GM19240 (cell line): Measurements from ENCODE around the gene MOCS3.
"Not testable (repeated sequence)": the region's sequence is repeated elsewhere in the genome, so short reads cannot be mapped to it uniquely, and the experiment has no call there.

ENCODE experiments used
- DNase-seq: peaks from one replicate; pipeline ENCODE4 v3.0.0; 2011; ENCODE audit warnings: low spot score; ENCODE audit not compliant: insufficient read length

MOCS3 gene

DNA sequence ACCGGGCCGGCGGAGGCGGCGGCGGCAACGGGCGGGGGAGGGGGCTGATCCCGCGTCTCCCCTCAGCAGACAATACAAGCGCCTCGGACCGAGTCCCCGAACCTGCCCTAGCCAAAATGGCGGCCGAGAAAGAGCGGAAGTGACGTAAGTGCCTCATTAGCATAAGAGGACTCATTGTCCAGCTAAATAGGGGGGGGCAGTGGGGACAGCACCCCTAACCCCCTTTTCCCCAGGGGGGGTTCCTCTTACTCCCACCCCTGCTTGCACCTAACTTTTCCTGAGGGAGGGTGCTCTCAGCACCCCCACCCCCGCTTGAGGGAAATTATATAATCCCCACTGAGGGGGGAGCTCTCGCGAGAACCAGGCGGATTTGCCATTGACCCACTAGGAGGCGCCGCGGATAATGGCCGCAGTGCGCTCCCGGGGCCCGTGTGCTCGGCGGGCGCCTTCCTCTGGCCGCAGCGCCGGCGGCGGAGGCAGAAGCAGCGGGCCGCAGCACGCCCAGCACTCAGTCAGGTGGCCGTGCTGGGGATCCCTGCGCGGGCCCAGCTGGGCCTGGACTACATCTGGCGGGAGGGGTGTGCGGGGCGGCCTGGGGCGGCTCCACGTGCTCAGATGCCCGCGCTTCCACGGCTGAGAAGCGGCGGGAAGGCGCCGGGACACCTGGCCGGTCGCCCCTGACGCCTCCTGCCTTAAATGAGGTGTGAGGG, 27.2 kb upstream of the MOCS3 start, which contains the start of gene ADNP:
ADNP (minus strand) TSS at position 132 of the 710 bp plus-strand sequence. CDS start 27,441 bp downstream, outside the sequence.
- DNase-seq = peak; percentile 50

DNA sequence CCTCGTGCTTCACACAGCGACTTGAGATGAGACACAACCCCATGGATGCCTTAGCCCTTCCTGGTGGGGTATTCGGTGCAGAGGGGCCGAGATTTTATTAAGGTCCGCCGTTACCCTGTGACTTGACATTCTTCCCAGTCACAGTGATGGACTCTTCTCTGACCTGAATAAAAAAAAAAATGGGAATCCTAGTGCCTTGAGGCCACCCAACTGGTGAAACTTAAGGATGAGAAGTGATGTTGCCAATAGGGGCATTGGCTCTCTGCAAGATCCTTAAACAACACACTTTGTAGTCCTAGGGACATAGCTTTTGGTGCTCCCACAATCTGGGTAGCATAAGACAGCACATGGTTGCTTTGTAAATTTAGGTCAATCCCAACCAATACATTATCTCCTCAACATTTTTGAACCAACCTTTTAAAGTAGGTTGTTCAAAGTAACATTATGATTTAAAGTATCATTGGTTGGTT, 26.6 kb upstream of the MOCS3 start:
- DNase-seq = no peak

DNA sequence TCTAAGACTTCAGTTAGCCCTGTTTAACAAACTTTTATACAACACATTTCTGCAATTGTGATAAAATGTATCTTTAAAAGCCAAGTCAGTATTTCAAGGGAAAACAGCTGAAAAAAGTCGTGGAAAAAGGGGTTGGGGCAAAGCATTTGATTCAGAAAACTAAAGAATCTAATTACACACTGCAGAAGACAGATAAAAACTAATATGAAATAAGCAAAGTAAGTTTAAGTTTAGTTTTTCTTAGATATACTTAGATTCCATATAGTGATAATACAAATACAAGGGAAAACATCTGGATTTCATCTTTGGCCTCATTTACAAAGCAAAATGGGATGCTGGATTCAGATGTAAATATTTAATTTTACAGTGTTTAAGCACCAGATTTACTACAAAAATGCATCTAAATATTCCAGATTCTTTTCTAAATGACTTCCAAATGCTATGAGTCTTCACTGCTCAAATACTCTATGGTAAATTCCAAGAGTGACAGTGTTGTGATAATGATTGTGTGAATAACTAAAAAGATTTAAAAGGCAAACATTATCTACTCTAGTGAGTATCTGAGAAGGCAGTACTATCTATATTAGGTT, 25.8 kb upstream of the MOCS3 start:
- no peak for DNase-seq

DNA sequence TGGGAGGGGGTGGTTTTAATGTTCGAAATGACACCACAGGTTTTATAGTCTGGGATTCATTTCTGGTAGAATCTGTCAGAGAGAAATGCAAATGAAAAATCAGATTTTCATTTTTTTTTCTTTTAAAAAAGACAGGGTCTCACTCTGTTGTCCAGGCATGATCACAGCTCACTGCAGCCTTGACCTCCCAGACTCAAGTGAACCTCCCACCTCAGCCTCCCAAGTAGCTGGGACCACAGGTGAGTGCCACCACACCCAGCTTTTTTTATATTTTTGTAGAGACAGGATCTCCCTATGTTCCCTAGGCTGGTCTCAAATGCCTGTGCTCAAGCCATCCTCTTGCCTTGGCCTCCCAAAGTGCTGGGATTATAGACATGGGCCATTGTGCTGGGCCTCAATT, 25.0 kb upstream of the MOCS3 start:
- DNase-seq = no peak

DNA sequence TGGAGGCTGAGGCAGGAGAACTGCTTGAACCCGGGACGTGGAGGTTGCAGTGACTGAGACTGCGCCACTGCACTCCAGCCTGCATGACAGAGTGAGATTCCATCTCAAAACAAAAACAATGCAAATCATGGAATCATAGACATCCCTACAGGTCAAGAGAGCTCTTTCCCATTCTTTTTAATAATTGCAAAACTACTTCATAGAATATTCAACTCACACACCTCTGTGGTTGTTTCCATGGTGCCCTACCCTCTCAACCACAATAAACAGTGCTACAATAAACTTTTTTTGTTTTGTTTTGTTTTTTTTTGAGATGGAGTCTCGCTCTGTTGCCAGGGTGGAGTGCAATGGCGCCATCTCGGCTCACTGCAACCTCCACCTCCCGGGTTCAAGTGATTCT, 15.5 kb upstream of the MOCS3 start:
- DNase-seq = no peak

DNA sequence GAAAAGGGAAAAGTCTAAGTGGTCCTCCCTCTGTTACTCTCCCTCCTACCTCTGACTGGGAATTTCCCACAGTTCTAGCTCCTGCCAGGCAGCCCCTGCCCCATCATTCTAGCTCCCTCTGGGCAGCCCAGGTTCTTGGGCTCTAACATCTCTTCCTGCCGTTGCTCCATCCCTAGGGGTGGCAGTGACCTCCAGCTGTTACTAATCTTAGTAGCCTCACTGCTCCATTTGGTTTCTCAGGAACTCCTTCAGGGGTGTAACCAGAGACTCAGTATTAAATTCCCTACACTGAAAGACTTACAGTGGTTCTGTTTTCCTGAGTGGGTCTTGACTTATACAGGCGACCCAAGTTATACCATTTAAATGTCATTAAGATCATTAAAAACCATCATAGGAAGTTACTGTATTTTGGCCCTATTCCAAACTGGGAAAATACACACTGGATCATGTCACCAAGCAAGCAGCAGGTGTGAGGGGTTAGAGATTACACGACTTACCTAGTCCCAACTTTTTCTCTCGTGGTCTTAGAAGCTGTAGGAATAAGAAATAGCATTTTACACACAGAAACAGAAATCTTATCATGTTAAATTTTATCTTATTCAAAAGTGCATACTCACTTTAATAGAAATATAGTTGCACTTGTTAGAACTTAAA, 10.4 kb upstream of the MOCS3 start:
- DNase-seq = no peak

DNA sequence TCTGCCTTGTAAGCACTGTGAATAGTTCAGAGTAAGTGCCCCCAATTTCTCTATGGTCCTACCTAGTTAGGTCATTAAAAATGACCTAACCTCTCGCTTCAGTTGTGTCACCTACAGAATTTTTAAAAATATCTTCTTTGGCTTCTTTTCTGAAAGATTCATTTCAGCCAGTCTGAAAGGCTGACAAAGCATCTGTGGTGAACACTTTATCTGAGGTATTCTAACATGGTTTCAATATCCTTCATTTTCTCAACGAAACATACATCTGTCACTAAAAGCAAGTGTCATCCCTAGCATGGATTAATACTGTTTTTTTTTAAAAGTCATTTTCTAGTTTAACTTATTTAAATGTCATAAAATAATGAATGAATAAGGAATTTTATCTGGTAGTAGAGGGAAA, 5.4 kb upstream of the MOCS3 start:
- DNase-seq = no peak

DNA sequence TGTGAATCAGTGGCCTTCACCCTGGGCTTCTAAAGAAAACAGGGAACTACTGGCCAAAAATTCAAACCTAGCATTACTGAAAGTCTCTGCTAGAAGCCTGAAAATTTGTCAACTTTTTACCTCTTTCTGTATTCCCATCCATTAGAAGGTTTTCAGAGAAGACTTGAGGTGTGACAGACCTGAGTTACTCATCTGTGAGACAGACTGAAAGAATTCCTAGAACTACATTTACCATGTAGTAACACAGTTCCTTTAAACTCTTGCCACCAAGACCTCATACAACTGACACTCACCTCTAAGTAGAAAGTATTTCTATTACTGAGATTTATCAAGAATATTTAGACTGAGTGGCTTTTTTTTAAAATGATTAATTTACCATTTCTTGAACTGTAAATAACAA, 4.8 kb upstream of the MOCS3 start:
- DNase-seq = no peak

DNA sequence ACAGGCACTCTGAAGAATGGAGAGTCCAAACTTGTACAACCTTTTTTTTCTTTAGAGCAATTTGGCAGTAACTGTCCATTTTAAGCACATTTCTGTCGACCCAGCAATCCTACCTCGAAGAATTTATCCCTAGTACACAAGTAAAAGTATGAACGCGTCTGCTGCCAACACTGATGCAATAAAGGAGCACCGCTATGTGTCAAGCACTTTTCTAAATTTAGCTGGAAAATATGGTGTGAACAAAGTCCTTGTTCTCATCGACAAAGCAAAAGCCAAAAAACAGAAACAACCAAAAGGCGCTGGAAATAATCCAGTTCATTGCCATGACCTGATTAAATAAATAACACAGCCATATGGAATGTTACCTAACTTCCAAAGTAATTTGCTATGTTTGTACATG, 1.3 kb upstream of the MOCS3 start:
- no peak for DNase-seq

DNA sequence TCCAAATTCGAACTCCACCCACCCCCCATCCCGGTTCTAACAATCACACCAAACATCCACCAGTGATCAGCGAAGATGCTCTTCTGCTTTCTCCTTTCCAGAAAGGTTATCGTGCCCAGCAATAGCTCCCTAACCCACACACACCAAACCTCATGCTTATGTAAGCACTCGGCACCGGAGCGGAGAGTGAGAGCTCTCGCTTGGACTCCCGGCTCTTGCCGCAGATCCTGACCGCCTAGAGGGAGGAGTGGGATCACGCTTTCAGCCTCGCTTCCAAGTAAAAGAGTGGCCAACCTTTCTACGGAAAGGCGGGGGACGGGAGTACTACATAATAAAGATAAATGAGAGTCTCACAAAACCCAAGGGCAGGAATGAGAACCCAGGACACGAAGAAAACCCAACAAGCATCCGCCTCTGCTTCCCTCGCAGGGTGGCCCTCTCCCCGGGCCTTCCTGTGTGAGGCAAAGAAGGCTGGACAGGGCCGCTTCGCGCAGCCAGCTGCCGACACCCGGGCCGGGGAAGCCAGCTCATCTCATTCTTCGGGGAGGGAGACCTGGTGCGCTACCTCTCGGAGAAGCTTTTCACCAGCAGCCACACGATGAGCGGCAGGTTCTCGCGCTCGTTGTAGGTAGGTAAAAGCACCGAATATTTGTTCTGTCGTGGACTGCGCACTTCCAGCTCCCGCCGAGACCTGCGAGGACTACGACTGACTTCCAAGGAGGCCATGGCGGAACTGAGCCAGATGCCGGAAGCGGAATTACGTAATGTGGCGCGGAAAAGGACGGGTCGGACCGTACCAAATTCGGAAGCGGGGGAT, 612 bp upstream of the MOCS3 start, which contains the start of gene DPM1:
DPM1 (minus strand) TSS at position 735 of the 817 bp plus-strand sequence; CDS start at position 726, 9 bp downstream.
- peak; percentile 59 for DNase-seq

DNA sequence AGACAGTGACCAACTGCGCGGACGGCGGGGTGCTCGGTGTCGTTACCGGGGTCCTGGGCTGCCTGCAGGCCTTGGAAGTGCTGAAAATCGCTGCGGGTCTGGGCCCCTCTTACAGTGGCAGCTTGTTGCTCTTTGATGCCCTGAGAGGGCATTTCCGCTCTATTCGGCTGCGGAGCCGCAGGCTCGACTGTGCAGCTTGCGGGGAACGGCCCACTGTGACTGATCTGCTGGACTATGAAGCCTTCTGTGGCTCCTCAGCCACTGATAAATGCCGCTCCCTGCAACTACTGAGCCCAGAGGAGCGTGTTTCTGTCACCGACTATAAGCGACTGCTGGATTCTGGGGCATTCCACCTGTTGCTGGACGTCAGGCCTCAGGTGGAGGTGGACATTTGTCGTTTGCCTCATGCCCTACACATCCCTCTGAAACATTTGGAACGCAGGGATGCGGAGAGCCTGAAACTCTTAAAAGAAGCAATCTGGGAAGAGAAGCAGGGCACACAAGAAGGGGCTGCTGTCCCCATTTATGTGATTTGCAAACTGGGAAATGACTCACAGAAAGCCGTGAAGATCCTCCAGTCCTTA, 1.0 kb downstream of the MOCS3 start:
- DNase-seq = no peak

DNA sequence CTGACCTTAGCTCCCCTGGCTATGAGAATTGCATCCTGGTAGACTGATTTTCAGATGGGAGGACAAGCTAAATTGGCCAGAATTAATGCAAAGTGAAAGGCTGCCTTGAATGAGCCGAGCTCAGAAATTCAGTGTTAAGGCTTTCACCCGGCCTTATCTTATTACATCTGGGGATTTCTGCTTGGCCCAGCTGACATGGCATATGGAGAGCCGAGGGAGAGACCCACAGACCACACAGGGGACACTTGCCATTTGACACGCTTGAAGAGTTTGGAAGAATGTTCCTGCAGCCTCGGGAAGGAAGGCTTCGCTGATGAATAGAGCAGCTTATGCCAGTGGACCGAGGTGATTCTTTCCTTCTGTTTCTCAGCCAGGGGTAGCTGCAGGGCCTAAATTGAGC, 9.0 kb downstream of the MOCS3 start:
- DNase-seq = no peak

DNA sequence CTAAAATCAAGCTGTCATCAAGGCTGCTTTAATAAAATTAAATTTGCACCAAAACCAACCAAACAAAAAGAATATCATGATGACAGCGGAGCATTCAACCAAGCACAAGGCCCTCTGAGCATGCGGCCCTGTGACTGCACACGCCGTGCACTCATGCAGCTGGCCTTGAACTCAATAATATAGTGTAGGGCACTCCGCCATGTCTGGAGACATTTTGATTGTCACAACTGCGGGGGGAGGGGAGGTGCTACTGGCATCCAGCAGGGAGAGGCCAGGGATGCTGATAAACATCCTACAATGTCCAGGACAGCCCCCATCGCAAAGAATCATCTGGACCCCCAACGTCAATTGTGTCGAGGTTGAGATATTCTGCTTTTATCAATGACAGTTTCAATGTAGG, 9.7 kb downstream of the MOCS3 start:
- DNase-seq = no peak

DNA sequence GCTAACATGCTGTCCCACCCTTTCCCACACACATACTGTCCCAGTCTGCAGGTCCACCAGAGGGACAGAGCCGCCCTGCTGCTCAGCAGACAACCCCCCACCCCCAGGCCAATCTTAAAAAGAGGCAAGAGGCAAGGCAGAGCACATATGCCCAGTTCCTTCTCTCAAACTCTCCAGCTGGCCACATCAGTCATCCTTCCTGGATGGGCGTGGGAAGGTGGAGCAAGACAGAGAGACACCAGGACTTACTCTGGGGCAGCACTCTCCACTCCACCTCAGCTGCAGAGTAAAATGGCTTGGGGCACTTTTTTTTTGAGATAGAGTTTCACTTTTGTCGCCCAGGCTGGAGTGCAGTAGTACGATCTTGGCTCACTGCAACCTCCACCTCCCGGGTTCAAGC, 10.8 kb downstream of the MOCS3 start:
- no peak for DNase-seq

DNA sequence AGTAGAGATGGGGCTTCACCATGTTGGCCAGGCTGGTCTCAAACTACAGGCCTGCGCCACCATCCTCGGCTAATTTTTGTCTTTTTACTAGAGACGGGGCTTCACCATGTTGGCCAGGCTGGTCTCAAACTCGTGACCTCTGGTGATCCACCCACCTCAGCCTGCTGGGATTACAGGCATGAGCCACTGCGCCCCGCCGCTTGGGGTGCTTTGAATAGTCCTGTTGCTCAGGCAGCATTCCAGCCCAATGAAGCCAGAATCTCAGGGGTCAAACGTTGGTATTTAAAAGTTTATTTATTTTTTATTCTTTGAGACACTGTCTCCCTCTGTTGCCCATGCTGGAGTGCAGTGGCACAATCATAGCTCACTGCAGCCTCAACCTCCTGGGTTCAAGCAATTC, 11.3 kb downstream of the MOCS3 start:
- no peak for DNase-seq

DNA sequence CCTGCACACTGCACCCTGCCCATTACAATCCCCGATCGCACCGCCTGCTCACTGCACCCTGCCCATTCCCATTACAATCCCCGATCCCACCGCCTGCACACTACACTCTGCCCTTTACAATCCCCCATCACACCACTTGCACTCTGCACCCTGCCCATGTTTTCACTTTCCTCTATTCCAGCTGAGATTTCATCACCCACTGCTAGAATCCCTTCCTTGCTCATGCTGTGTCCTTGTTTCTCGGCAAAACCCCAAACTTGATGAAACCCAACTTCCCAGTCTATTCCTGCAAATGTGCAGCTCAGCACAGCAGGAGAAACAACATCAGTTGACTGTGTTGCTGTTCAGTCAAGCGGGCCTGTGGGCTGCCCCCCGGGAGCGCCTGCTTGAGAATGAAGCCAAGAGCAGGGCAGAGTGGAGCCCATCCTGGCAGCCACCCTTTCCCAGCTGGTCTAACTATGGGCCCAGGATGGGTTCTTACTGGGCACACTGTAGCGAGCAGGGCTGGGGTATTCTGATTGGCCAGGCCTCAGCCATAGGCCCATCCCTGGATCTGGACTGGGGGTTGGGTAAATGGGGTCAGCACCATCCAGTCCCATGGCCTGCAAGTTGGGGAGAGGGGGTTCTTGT, 17.2 kb downstream of the MOCS3 start:
- no peak for DNase-seq

DNA sequence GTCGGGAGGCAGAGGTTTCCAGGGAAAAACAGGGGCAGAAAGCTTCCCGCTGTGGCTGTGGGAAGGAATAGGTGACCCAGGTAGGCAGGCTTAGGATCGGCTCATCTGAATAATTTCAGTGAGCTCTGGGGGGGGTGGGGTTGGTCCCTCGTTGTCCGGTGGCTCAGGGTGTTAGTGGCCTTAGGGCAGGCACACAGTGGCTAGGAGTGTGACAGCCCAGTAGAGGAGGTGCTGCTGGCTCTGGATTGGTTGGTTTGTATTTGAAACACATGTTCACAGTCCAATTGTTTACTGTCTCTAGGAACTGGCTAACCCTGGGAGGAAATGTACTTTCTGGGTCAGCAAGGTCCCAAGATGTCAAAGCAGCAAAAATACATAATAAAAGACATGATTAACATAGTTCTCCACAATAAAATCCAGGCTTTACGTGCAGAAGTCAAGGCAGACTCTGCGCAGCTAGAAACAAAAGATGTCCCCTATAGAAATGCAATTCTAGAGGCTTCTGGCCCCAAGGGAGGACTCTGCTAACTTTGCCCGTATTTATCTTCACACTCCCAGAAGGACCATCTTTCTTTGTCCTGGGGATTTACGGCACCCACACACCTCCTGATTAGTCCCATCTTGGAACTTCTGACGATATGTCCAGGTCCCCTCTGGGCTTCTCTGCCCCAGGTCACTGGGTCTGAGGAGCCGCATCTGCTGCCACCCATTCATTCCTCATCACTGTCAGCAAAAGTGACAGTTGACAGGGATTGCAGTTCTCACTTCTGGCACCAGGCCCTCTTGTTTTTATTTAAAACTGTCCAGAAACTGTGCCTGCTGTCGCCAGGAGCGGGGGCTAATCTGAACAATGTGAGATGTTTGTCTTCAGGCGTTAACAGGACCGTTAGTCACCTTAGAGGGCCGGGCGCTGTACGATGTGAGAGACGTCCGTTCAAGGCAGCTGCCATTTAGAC, 18.7 kb downstream of the MOCS3 start:
- no peak for DNase-seq

DNA sequence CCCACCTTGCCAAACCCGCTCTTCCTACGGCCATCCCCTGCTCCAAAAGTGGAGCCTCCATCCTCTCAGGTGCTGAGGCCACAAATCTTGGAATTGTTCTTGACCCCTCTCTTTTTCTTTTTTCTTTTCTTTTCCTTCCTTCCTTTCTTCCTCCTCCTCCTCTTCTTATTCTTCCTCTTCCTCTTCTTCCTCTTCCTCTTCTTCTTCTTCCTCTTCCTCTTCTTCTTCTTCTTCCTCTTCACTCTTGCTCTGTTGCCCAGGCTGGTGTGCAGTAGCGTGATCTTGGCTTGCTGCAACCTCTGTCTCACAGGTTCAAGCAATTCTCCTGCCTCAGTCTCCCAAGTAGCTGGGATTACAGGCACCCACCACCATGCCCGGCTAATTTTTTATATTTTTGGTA, 19.9 kb downstream of the MOCS3 start:
- not testable (repeated sequence) for DNase-seq

DNA sequence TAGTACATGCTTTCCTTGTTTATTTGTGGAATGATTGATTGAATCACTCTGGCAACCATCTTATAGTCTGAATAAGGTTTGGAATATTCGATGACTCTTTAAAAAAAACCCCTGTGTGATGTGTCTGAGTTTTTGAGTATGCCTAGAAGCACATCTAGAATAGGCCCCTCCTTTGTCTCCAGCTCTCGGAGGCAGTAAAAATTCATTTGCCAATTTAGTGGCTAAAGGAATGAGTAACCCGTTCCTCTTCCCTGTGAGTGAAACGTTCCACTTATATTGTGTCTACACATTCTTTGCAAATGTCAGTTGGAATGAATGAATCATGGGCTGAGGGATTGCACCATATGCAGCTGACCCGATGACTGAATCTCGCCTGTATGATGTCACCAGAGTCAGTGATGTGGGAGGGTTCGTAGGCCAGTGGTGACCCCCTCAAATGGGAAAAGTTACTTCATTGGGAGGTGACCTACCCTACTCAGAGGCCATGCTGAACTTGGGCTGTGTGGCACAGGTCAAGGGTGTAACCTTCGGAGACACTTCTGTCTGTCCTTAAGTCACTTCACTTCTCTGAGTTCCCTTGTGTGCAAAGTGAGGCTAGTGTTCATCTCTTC, 21.6 kb downstream of the MOCS3 start:
- no peak for DNase-seq
